HUDEP-2 (cell line): ENCODE data around the gene HOXB4.

Experiments used
- DNase-seq, 76 experiments: peaks; one replicate each; lab custom pipeline; 2025; ENCODE audit not compliant: unreplicated experiment in 76 of 76; lab: John Stamatoyannopoulos, UW

Gene HOXB4

DNA sequence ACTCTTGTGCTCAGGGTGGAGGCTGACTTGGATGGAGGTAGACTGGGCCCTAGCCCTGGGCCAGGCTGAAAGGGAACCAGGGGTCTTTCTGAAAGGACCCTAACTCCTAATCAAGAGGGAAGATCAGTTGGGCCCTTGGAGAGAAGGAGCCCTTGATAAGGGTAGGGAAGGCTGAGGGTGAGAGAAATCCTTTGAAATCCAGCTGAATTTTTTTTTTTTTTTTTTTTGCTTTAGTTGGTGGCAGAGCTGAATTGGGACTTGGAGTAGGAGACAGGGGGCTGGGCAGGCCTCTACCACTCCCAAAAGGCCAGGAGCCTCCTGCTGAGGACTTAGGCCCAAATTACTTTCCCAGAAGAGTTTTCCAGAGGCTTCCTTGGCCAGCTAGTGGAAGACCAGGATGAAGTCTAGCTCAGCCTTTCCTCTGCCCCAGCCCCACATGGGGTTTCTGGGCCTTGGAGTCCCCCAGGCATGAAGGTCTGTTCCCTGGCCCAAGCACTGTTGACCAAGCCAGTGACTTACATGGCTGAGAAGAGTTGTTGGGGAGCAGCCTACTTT, 12.5 kb upstream of the HOXB4 start:
- DNase-seq, result no peak

GRCh38 chr17:48589831-48590606, 11.9 kb upstream of the HOXB4 start, which contains the start of gene HOXB3:
Gene HOXB3 (minus strand): TSS chr17:48590241. CDS start chr17:48552474, 37,767 bp downstream.
- DNase-seq, result no peak

GRCh38 chr17:48589060-48589830, 11.1 kb upstream of the HOXB4 start:
- no peak for DNase-seq

GRCh38 chr17:48588528-48588927, 10.4 kb upstream of the HOXB4 start:
- DNase-seq, result no peak

GRCh38 chr17:48588074-48588415, 9.9 kb upstream of the HOXB4 start:
- no peak for DNase-seq

GRCh38 chr17:48587276-48588073, 9.3 kb upstream of the HOXB4 start:
- DNase-seq, result no peak

- no peak for DNase-seq
Observed at GRCh38 chr17:48586355-48587258, 8.5 kb upstream of the HOXB4 start.

DNA sequence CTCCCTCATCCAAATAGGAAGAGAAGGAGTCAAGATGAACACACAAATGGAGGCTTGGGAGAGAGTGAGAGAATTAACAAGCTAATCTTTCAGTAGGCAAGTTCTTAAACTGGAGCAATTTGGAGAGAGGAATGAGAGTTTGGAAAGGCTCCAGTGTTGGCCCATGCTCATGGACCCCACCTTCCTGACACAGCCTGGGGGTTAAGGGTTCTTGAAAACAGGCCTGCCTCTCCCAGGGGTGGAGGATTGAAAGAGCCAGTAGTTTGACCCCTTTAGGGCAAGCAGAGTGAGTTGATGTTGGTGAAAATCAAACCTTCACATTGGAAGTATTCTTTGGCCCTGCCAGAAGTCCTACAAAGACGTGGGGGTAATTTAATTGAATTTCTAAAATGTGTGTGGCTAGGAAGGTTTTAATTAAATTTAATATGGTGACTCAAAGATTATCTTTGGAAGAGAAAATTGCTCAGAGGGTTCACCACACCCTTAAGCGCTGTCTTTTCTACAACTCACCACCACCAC, 6.1 kb upstream of the HOXB4 start:
- DNase-seq, result no peak

GRCh38 chr17:48583708-48584222, 5.6 kb upstream of the HOXB4 start:
- DNase-seq, result no peak

- DNase-seq, result no peak
Observed at GRCh38 chr17:48582750-48583069, 4.6 kb upstream of the HOXB4 start.

DNA sequence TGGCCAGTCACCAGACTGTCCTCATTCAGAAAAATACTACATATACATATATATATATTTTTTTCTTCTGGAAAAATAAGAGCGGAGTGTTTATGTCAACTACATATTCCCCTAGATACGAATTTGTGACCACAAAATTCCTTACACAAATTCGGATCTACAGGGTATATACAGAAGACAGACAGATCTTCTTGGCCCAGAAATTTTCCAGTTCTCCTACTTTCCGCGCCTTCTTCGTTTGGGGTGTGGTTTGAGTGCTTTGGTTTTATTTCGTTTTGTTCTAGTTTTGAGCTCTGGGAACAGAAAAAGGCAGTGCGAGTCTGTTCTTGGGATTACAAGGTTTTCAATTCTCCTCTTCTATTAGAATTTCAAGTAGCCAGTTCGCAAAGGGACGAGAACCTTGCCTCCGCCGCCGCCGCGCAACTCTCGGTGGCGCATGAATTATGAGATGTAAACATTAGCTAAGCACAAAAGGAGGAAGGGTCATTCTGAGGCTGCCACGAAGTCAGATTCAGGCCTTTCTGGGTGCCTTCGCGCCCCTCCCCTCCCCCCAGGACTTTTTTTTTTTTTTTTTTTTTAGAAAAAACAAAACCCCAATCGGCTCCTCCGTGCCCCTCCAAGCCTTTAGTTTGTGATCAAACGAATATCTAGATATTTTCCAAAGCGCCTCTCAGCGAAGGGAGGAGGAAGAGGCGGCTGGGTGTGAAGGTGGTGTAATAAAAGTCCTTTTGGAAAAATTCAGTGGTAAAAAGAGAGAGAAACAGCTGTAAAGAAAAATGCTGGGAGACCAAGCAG, 1.8 kb upstream of the HOXB4 start:
- DNase-seq, result no peak

DNA sequence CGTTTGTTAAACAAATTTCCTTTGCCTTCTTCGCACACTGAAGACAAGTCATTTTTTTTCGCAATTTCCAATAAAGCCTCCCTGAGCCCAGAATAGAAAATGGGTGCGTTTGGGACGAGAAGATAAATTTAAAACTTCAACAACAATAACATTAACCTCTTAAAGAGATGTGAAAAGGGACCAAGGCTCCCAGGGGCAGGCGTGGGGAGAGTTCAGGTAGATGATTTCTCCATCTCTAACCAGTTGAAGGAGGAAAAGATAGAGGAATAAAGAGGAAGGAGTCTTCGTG, 1.3 kb upstream of the HOXB4 start:
- DNase-seq, result no peak

DNA sequence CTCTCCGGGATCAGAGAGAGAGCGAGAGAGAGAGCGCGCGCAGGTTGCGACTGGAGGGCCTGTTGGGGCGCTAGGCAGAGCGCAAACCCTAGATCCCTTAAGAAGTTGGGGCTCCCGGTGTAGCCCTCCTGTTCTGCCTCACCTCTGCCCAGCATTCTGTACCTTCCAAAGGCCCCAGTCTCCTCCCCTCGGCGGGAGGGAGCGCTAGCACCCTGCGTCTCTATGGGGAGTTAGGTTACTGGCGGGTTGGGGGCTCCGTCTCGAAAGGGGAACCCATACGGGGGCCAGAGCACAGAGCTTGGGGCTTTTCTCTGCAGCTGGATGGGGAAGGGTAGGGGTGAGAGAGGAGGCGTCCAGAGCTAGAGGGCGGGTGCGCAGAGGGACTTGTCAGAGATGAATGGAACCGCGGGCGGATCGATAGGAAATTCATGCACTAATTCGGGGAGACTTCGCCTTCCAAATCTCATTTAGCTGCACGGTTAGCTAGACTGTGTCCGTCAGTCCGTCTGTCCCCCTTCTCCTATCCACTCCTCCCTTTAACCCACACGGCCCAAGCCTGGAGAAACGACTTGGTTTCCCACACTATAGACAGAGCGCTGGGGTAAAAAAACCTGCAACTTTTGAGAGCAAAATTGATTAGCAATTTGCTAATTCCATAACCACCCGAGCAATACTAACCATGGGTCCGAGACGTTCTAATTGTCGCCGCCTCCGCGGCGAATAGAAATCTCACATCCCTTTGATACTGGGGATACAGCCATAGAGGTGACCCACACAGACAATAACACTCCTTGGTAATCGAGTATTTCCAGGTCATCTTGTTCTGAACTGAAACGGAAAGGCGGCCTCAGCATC, 693 bp upstream of the HOXB4 start:
- peak in 4 of 76 experiments; percentile 11 to 60 (median 27) for DNase-seq

DNA sequence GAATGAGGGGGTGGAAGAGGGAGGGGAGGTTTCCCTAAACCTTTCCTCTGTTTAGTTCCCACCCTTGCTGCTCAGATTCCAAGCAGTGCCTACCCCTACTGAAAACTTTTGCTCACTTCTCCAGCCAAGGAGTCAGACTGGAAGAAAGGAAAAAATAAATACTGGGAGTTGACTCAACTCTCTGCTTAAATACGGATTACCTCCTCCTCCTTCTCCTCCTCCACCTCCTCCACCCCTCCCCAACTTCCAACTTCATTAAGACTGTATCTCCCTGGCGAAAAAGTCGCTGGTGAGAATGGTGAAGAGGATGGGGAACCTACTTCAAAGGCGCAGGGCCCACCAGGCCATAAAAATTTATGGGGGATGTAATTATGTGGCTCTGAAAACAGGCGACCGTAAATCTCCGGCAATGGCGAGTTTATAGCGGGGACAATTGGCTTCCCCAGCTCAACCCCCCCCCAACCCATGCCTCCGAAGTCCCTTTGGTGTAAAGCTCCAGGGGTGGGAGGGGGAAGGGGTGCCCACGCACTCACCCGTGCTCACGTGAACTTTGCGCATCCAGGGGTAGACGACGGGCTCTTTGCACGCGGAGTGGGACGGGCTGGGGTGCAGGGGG, 712 bp downstream of the HOXB4 start:
- DNase-seq, result peak in 18 of 76 experiments; percentile 11 to 60 (median 26)

- DNase-seq, result peak in 63 of 76 experiments; percentile 9 to 73 (median 41)
Observed at GRCh38 chr17:48576479-48577309, 1.5 kb downstream of the HOXB4 start.

DNA sequence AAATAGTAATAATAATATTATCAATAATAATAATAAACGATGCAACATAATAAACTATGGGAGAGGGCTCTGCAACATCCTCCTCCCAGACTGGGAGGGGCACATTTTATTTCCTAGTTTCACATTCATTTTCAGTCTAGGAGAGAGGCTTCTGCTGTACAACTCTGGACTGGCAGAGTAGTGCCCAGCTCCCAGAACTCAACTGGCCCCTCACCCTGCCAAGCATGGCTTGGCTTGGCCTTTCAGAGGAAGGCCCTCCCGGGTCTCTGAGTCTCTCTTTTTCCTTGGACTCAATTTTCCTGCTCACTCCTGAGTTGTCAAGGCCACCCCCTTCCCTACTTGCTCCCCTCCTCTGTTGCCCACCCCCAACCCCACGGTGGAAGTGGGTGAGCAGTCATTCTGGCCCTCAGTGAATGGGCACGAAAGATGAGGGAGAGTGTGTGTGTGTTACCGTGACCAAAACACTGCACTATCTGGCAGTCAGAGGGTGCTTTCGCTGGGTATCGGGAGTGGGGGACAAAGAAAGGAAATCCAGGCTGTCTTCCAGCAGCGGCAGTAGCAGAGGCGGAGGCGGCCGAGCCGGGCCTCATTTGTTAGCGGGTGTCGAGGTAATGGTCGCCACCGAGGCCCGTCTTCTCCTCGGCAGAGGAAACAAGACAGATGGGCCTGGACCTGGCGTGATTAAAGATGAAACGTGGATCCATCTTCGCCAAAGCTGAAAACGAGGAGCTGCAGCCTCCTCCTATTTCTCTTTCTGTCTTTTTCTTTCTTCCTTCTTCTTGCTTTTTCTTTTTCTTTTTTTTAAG, 2.3 kb downstream of the HOXB4 start:
- no peak for DNase-seq
